Right renal pelvis (tissue), 4 donors: ENCODE measurements around the gene COX4I1. TPM values are rescaled to one million over a fixed set of nuclear protein-coding genes. Genes with fewer than 3 reads are reported as not detected.
"Not testable (repeated sequence)": the region's sequence is repeated elsewhere in the genome, so short reads cannot be mapped to it uniquely, and the experiment has no call there.

Experiments
- DNase-seq, 4 donors: peaks; one replicate each; pipeline ENCODE4 v3.0.0-alpha.2; 2013; ENCODE audit warnings: low read depth in 4 of 4, low spot score in 3 of 4, missing footprints in 1 of 4
- polyA plus RNA-seq, 4 donors: library from polyadenylated mRNA; unstranded; fragments of 120-200 nt; gene quantifications; one replicate each; pipeline ENCODE4 v1.2.1, GENCODE V29; 2013; ENCODE audit not compliant: insufficient read length in 4 of 4

The COX4I1 gene
- polyA plus RNA-seq, 4 donors: 357 to 440 (median 366) TPM

- DNase-seq: peak in 3 of 4 donors; percentile 46 to 62 (median 48)
These were observed 22.1 kb downstream of the COX4I1 start for GRCh38 chr16:85821390-85822135.

DNA sequence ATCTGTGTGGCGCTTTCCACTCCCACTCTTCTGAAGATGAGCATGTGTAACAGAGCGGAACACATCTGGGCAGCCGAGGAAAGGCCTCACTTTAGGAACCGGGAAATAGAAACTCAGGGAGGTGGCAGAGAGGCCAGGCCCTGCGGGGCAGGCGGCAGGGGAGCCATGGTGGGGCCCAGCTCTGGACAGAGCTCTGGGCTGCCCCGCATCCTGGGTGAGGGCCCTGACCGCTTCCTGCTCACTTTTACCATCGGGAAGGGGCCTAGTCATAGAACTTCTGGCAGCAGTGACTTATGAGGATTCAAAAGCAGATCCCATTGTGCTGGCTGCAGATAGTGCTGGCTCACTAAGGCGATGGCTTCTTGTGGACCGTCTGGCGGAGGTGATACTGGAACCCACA is 22.6 kb downstream of the COX4I1 start:
- DNase-seq: no peak

DNA sequence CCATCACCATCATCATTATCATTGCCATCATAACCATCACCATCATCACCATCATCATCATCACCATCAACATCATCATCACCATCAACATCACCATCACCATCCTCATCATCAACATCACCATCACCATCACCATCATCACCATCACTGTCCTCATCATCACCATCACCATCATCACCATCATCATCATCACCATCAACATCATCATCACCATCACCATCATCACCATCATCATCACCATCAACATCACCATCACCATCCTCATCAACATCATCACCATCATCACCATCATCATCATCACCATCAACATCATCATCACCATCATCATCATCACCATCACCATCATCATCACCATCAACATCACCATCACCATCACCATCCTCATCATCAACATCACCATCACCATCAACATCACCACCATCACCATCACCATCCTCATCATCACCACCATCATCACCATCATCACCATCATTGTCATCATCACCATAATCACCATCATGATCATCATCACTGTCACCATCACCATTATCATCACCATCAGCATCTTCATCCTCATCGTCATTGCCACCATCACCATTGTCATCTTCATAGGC is 23.9 kb downstream of the COX4I1 start:
- no peak for DNase-seq

- DNase-seq: no peak
These were observed 25.0 kb downstream of the COX4I1 start for GRCh38 chr16:85824161-85825135.

GRCh38 chr16:85825326-85825725 is 25.8 kb downstream of the COX4I1 start:
- no peak for DNase-seq

DNA sequence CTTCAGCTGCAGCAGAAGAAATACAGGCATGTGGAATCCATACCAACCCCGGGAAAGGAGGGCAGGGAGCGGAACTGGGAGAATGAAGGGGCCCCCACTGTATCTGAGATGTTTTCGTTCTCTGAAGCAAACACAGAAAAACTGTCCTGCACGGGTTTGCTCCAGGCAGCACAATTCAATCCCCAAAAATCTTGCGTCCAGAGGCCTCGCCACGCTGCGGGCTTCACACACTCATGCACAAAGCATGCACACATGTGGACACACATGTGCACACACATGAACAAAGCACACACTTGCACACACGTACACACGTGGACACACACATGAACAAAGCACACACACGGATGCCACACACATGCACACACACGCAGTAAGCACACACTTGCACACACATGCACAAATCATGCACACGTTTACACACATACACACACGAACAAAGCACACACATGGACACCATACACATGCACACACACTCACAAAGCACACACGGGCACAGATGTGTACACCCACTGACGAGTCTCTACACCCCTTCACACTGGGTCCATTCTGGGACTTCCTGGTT is 27.3 kb downstream of the COX4I1 start:
- no peak for DNase-seq

DNA sequence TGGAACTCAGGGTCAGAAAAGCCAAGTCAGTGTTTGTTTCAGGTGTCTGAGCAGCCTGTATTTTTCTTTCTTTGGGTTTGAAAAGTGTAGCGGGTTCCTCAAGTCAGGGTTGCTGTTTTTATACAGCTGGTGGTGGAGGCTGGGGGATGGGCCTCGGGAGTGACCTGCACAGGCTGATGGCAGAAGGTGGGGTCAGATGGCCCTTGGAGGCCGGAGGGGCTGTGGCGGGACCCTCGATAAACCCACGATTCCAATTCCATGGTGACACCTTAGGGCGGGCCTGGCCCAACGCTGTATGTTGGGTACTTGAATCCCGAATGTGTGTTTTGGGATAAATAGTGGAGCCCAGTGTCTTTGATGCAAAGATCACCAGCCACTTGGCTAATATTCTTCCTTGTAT is 28.7 kb downstream of the COX4I1 start:
- no peak for DNase-seq

- DNase-seq: no peak
These were observed 29.8 kb downstream of the COX4I1 start for GRCh38 chr16:85829171-85829719.

DNA sequence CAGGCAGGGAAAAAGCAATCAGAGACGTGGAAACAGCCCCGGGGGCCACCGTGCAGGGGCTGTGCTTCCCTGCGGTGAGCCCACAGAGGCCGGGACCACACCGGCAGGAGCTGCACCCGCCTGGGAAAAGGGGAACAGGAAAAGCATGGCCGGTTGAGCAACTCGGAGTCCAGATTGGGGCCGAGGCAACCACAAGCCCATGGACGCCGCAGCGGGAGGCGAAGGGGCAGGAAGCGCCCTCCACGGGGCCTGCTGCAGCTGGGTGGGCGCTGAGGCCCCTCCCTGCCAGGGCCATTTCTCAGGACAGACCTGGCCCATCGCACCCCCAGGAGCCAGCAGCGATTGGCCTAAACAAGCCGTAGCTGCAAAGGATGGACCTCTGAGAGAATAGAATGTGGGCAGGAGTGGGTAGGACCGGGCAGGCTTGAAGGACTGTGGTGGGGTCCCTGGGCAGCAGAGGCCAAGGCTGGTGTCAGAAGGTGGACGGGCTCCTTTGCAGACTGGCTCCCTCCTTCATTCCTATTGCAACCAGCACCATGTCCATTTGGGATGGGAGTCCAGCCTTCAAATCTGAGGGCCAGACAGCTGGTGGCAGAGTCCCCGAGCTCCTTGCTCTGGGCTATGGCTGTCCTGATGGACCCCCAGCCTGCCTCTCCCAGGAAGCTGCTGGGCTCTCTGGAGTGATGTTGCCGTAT is 30.4 kb downstream of the COX4I1 start:
- DNase-seq: no peak

DNA sequence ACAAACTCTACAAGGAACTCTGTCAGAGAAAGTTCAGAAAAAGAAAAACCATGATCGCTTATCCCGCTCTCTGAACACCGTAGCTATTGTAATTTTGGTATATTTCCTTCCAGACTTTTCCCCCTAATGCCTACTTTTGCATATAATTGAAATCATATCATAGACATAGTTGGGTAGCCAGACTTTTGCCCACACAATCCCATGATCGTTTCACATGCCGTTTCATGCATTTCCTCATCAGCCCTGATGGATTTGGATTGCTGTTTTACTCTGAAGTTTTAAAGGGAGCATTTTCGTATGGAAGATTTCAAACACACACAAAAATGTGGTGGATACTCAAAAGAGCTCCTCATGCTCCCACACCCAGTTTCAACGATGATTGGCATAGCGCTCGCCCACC is 31.3 kb downstream of the COX4I1 start:
- no peak for DNase-seq

DNA sequence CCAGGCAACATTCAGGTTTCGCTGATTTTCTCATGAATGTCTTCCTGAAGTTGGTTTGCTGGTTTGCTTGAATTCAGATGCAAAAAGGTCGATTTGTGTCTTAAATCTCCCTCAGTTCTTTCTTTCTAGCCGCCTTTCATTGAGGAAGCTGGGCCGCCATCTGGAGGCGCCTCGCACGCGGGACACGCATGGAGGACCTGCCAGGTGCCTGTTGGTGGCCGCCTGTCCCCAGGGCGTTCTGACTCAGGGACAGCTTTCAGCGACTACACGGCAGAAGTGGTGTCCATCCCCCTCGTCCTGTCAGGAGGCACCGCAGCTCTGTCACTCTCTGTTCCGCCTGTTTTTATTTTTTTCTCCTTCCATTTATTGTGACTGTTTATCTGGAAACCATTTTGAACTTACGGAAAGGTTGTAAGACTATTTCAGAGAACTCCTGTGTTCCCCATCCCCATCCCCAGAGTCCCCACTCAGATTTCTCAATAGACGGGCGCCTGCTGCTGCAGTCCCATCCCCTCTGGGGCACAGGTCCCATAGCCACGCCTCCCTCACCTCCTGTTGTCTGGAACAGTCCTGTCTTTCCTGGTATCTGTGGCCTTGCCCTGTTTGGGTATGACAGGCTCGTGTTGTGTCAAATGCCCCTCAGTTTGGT is 33.2 kb downstream of the COX4I1 start:
- no peak for DNase-seq

DNA sequence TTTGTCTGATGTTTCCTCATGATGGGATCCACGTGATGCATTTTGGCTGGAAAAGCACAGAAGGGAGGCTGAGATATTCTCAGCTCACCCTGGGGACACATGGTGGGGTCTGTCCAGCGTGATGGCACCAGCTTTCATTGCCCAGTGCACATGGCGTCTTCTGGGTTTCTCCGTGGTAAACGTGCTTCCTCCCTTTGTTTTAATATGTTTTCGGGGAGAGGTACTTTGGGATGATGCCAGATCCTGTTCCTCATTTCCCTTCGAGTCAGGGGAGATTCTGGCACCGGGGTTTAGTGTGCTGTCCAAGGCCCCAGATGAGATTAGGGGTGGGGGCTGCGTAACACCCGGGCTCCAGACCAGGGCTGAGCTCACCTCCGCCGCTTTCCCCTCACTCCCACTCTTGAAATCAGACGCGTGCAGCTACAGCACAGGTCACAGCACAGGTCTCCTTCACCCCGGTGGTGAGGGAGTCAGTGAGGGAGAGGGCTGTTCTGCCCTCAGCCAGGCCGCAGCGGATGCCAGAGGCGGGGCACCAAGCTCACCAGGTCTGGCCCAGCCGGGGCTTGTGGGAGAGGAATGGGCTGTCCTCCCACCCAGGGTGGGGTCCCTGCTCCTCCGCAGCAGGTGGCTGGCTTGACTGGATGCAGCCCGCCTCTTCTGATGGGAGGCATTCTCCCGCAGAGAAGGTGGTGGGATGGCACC is 33.9 kb downstream of the COX4I1 start:
- no peak for DNase-seq

GRCh38 chr16:85834741-85835140 is 35.2 kb downstream of the COX4I1 start:
- no peak for DNase-seq

- DNase-seq: no peak
These were observed 35.8 kb downstream of the COX4I1 start for GRCh38 chr16:85835227-85835751.

DNA sequence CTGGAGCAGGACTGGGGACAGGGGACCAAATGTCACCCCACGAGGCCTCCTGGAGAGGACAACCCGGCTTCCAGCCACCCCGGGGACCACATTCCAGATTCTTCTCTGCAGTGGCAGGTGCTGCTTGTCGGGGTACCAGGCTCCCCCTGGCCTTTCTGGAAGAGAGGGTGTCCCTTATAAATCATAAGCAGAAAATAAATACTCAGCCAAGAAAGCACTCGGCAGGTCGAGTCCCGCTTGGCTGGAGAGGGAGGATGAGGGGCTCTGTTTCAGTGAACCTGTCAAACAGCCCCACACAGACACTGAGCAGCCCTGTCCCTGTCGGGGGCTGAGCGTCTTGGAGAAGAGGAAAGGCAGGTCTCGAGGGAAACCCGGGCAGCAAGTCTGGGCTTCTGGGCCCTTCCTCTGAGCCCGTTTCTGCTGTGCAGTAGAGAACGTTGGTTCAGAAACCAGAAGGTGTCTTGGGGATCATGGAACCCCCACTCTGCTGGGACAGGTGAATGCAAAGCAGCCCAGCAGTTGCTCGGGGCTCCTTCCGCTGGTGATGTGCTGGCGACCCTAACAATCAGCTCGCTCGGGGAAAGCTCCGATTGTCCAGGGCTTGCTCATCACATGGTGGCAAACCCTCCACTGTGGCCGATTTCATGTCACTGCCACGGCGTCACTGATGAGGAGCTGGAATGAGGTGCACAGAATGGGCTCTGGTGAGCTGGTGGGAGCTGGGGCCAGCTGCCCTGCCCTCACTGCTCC is 36.6 kb downstream of the COX4I1 start:
- DNase-seq: no peak

- no peak for DNase-seq
These were observed 37.4 kb downstream of the COX4I1 start for GRCh38 chr16:85836706-85837582.

DNA sequence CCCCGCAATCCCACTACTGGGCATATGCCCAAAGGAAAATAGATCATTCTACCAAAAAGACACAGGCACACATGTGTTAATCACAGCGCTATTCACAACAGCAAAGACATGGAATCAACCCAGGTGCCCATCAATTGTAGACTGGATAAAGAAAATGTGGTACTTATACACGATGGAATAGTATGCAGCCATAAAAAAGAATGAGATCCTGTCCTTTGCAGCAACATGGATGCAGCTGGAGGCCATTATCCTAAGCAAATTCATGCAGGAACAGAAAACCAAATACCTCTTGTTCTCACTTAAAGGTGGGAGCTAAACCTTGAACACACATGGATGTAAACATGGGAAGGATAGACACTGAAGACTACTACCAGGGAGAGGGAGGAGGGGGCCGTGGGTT is 38.2 kb downstream of the COX4I1 start:
- DNase-seq: not testable (repeated sequence)
